GM19238 (cell line): Measurements from ENCODE around the gene MED27.

ENCODE experiments used
- DNase-seq: peaks from one replicate; pipeline ENCODE4 v3.0.0; 2011; ENCODE audit warnings: low spot score; ENCODE audit not compliant: insufficient read length

Gene MED27

GRCh38 chr9:131838530-131839280, 241.0 kb downstream of the MED27 start:
- no peak for DNase-seq

DNA sequence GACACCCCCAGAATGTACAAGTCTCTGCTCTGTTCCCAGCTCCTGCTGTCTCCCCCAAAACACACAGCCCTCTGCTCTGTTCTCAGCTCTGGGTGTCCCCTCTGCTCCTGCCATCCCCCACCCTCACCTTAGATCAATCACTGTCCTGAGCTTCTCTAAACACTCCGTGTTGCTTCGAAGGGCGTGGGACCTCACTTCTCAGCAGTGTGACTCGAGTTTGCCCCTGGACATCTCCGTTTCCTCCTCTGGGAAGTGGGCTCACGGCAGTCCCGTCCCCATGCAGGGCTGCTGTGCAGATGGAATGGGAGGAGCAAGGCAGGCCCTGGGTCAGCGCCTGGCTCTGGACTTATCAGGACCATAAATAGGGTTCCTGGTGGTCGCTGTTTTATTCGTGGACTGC, 241.8 kb downstream of the MED27 start:
- DNase-seq: no peak

GRCh38 chr9:131837316-131837715, 242.4 kb downstream of the MED27 start:
- DNase-seq: no peak

DNA sequence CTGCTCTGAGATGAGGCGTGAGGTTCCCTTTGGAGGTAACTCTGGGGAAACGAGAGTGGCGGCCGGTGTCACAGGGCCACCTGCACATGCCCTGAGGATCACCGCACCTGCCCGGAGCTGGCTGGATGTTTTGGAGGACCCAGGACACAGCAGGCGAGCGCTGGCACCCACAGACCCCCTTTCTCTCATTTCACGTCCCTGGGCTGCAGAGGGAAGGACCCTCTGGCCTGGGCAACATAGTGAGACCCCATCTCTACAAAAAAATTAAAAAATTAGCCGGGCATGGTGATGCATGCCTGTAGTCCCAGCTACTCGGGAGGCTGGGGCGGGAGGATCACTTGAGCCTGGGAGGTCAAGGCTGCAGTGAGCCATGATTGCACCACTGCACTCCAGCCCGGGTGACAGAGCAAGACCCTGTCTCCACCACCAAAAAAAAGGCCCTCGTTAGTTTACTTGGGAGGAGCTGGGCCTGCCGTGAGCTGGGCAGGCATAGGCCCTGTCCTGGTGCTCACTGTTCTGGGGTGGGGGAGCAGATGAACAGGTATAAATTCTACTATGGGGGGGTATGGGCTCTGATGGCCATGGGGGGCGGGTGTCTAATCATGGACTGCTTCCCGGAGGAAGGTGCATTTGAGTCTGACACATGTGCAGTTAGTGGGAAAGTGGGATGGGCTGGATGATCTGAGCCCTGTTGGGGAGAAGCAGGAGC, 242.9 kb downstream of the MED27 start:
- DNase-seq: no peak

DNA sequence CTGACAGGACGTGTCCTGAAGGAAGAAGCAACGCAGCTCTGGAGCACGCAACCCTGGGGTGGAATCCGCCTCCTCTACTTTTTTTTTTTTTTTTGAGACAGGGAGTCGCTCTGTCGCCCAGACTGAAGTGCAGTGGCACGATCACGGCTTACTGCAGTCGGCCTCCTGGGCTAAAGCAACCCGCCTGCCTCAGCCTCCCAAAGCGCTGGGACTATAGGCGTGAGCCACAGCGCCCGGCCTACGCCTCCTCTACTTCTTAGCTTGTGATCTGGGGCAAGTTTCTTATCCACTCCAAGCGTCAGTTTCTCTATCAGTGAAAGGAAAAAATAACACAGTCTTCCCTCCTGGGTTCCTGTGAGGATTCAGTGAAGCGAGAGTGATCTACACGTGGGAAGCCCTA, 243.6 kb downstream of the MED27 start:
- DNase-seq: no peak

- no peak for DNase-seq
Measured at GRCh38 chr9:131835151-131835910, 244.3 kb downstream of the MED27 start.

DNA sequence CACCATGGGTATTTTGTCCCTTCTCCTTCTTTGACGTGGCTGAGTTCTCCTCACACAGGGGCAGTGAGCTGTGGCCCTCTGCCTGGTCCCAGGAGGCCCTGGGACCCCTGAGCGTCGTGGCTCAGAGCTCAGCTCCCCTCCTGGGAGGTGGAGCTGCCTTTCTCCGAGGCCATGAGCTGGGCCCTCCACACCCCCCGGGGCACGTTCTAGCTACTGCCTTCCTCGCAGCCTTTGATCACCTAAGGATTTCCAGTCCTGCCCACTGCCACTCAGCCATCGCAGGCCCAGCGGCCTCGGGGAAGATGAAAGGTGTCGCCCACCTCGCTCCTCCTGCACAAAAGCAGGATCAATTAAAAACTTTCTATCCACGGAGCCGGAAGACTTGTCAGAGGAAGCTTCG, 244.9 kb downstream of the MED27 start:
- no peak for DNase-seq

- no peak for DNase-seq
Measured at GRCh38 chr9:131833906-131834305, 245.8 kb downstream of the MED27 start.

GRCh38 chr9:131833083-131833482, 246.6 kb downstream of the MED27 start:
- no peak for DNase-seq

GRCh38 chr9:131831380-131832165, 248.1 kb downstream of the MED27 start:
- DNase-seq: no peak

DNA sequence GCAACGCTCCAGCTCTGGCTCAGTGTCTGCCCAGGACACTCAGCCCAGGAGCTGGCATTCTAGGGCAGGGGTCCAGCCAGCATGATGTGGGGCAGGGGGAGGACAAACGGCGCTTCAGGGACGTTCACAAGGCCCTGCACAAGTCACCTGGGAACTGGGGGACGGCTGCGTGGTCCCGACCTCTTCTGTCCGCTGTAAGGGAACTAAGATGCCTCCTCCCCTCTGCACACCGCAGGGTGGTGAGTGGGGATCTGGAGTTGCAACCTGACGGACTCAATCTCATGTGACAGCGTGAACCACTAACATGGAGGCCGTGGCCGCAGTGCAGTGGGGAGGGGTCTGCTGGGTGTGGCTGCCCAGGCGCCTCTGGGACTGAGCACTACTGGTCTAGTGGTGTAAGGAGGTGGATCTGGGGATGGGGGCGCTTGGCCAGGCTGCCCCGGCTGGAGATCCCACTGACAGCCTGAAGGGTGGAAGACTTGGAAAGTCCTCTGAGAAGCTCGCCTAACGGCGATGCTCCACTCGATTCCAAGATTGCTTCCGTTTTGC, 251.8 kb downstream of the MED27 start:
- DNase-seq: no peak

- no peak for DNase-seq
Measured at GRCh38 chr9:131826966-131827525, 252.6 kb downstream of the MED27 start.

- DNase-seq: no peak
Measured at GRCh38 chr9:131826053-131826452, 253.6 kb downstream of the MED27 start.

- no peak for DNase-seq
Measured at GRCh38 chr9:131824953-131825495, 254.6 kb downstream of the MED27 start.

DNA sequence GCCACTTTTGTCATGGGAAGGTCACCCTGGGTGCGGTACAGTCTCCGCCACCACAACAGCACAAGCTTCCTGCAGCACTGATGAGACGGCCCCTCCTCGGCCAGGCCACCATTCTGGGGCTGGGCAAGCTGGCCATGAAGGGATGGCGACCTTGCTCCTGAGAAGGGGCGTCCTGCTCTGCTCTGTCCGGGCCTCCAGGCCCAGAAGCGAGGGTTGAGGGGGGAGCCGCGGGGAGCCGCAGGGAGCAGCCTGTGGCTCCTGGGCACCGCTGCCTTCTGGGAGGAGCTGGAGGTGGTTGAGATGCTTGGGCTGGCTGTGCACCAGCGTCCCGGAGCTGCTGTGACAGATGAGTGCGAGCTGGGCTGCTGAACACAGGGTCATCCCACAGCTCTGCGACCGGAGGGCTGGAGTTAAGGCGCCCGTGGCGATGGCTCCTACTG, 255.5 kb downstream of the MED27 start:
- no peak for DNase-seq

DNA sequence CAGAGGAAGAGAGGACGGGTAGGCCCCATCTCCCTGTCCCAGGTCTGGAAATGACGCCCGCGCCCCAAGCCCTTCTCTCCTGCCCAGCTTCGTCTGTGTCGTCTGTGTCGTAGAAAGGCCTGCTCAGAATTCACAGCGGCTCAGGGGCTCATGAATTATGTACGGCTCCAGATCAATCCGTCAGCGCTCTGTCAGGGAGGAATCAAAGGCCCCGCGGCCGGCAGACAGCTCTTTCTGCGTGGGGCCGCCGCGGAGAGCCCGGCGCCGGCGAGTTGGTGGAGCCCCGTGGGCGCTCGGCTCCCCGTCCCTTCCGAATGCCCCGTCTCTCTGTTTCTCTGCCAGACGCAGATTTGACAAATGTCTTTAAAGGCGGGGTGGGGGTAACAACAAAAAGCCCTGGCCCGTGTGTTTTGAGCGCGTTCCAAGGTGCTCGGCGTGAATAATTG, 255.9 kb downstream of the MED27 start:
- DNase-seq: no peak

- DNase-seq: no peak
Measured at GRCh38 chr9:131818089-131818488, 261.6 kb downstream of the MED27 start.

DNA sequence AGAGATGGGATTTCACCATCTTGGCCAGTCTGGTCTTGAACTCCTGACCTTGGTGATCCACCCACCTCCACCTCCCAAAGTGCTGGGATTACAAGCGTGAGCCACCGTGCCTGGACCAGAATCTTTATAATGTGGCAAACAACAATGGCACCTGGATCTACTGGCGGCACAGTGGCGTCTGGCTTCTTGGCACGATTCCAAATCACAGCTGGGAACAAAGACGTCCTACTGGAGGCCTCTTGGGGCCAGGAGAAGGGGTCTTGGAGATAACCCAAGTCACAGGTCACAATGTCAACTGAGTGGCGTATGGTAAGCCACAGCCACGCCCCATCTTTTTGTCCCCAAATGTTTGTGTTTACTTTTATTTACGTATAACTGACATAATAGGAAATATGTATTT, 262.0 kb downstream of the MED27 start:
- DNase-seq: no peak

- no peak for DNase-seq
Measured at GRCh38 chr9:131817073-131817472, 262.6 kb downstream of the MED27 start.
